A549 treated with dexamethasone at 1 μM for 4 hours (cell line): ENCODE measurements around the gene SAE1. TPM values are rescaled to one million over a fixed set of nuclear protein-coding genes. Genes with fewer than 3 reads are reported as not detected.

Experiments used
- total RNA-seq: library from RNA; stranded (reverse); fragments of 200-300 nt; extraction: Qiagen RNA extraction; gene quantifications from 5 replicates; pipeline ENCODE4 v1.2.3, GENCODE V29; 2022

Gene SAE1
- total RNA-seq = 208 to 229 TPM (median 216 TPM) in 5 replicates

GRCh38 chr19:47130589-47131227, at the start of gene SAE1:
TSS of gene SAE1 (plus strand) at chr19:47130835. CDS start at chr19:47130931, 96 bp downstream.

GRCh38 chr19:47112997-47113849, 17.4 kb upstream of the SAE1 start, which contains the start of gene ZC3H4:
TSS of gene ZC3H4 (minus strand) at chr19:47113776. CDS start at chr19:47112584, 1,192 bp downstream.

GRCh38 chr19:47230921-47231214, 100.2 kb downstream of the SAE1 start, which contains the start of gene BBC3:
TSS of gene BBC3 (minus strand) at chr19:47231199. CDS start at chr19:47228431, 2,768 bp downstream.

GRCh38 chr19:47255879-47256692, 125.5 kb downstream of the SAE1 start, which contains the start of gene CCDC9:
TSS of gene CCDC9 (plus strand) at chr19:47256525. CDS start at chr19:47258401, 1,876 bp downstream.

Other genes with a start within 250 kb of the SAE1 start
- 4.8 to 7.5 TPM (median 5.8 TPM) in 5 replicates for gene NPAS1, start 111.0 kb upstream of the SAE1 start, total RNA-seq
- gene TMEM160, start 82.2 kb upstream of the SAE1 start, total RNA-seq = 28.9 to 65.7 TPM (median 55.6 TPM) in 5 replicates
- gene ZC3H4, start 17.1 kb upstream of the SAE1 start, total RNA-seq = 20.2 to 30.3 TPM (median 28.2 TPM) in 5 replicates
- 15.1 to 23.4 TPM (median 21.6 TPM) in 5 replicates for gene BBC3, start 100.4 kb downstream of the SAE1 start, total RNA-seq
- 20.8 to 26.5 TPM (median 25.4 TPM) in 5 replicates for gene CCDC9, start 125.7 kb downstream of the SAE1 start, total RNA-seq
- 4.7 to 9.6 TPM (median 8.9 TPM) in 5 replicates for gene INAFM1, start 144.1 kb downstream of the SAE1 start, total RNA-seq
- gene C5AR1, start 179.0 kb downstream of the SAE1 start, total RNA-seq = 1.2 to 3.3 TPM (median 2.4 TPM) in 5 replicates
- gene C5AR2, start 201.3 kb downstream of the SAE1 start, total RNA-seq = 7.0 to 13.8 TPM (median 11.3 TPM) in 5 replicates
- gene DHX34, start 218.5 kb downstream of the SAE1 start, total RNA-seq = 22.0 to 39.5 TPM (median 37.5 TPM) in 5 replicates